ENCODE results near the gene HMGB3.

DNA sequence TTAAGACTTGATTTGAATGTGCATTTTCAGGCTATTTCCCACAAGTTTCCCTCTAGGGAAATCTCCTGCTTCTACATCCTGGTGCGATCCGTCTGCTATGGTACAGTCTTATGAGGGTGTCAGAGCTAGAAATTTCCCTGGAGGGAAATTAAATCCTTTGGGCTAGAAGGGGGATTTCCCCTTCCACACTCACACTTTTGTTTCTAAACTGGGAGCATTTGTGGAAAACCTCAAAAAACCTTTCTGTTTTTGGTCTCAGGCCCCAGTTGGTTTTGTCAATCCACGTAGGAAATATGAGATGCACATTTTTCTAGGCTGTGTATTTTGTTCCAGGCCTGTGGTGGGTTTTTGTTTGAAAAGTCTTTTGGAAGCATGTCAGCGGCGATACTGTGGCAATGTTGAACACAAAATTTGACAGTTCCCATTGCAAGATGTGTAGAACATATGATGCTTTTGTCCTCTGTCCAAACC, 17.8 kb downstream of the HMGB3 start:
- no peak for TF ChIP-seq CTCF (IDR thresholded peaks at IDR 0.05)
- no peak for TF ChIP-seq POLR2A (IDR thresholded peaks at IDR 0.05)
